Stomach (tissue), 4 donors: ENCODE results near the gene RNASE7.

Experiments
- EP300 ChIP-seq: sonication (generic); formaldehyde crosslinking; IDR thresholded peaks from one replicate; pipeline ENCODE4 v1.6.1; 2017; ENCODE audit warnings: antibody characterized with exemption
- POLR2A ChIP-seq, 4 donors: fragments of 450-650 bp; IDR thresholded peaks; one replicate each; pipeline ENCODE4 v1.6.1; 2016; ENCODE audit warnings: antibody characterized with exemption in 4 of 4, control low read depth in 2 of 4, mild to moderate bottlenecking in 1 of 4, moderate library complexity in 1 of 4
- POLR2AphosphoS5 ChIP-seq, 3 donors: sonication (generic); formaldehyde crosslinking; IDR thresholded peaks; one replicate each; pipeline ENCODE4 v1.6.1; 2016; ENCODE audit warnings: antibody characterized with exemption in 3 of 3
- TF ChIP-seq, protein P1 (sequence below), 7 experiments: fragments of 450-650 bp in 4 of 7; fragments of 200-600 bp in 3 of 7; sonication (generic) in 3 of 7; IDR thresholded peaks; one replicate each; pipeline ENCODE4 v1.5.1; 2016 to 2019; ENCODE audit warnings: antibody characterized with exemption in 7 of 7, control low read depth in 2 of 7, mild to moderate bottlenecking in 1 of 7

DNA sequence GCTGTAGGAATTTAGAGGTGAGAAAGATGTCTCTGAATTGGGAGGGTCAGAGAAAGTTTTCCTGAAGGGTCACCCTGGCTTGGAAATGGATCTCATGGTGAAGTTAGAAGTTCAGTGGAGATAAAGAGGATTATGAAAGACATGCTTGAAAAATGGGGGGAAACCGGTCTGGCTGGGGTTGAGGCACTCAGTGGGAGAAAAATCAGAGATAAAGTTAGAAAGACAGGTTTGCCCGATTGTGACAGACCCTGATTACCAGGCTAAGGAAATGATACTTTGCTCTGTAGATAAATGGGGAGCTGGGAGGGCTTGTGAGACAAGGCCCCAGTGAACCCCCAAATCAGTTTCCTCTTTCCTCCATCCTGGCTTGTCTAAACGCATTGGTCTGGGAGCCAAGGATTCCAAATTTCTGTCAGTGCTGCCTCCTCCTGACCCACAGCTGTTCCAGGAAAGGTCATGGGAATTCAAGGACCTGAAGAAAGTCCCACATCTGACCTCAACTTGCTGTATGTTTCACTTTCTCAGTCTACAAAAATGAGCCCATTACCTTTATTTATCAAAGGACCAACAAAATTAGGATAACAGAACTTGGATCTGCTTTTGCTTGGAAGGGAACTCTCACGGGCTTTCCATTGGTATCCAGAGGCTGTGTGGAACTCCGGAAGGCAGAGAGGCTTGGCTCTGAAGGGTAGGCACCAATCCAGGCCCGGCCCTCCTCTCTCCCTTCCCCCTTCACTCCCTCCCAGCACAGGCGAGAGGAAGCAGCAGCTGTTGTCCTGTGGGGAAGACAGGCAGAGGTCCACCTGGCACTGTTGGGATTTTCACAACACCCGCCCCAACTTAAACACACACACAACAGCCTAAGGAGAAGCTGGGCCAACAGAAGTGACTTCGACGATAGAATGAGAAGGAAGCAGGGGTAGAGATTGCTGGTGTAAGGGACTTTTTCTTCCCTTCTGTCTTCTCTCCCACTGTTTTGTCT, 3.4 kb upstream of the RNASE7 start:
- no peak for TF ChIP-seq EP300
- TF ChIP-seq, protein P1, sequence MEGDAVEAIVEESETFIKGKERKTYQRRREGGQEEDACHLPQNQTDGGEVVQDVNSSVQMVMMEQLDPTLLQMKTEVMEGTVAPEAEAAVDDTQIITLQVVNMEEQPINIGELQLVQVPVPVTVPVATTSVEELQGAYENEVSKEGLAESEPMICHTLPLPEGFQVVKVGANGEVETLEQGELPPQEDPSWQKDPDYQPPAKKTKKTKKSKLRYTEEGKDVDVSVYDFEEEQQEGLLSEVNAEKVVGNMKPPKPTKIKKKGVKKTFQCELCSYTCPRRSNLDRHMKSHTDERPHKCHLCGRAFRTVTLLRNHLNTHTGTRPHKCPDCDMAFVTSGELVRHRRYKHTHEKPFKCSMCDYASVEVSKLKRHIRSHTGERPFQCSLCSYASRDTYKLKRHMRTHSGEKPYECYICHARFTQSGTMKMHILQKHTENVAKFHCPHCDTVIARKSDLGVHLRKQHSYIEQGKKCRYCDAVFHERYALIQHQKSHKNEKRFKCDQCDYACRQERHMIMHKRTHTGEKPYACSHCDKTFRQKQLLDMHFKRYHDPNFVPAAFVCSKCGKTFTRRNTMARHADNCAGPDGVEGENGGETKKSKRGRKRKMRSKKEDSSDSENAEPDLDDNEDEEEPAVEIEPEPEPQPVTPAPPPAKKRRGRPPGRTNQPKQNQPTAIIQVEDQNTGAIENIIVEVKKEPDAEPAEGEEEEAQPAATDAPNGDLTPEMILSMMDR (IDR thresholded peaks at IDR 0.05), result peak in 1 of 7 experiments; percentile 13
- no peak for TF ChIP-seq POLR2A (IDR thresholded peaks at IDR 0.05)
- TF ChIP-seq POLR2AphosphoS5 (IDR thresholded peaks at IDR 0.05), result peak; percentile 32 to 62 (median 58)
